ENCODE results near the gene NRN1L.

The NRN1L gene

DNA sequence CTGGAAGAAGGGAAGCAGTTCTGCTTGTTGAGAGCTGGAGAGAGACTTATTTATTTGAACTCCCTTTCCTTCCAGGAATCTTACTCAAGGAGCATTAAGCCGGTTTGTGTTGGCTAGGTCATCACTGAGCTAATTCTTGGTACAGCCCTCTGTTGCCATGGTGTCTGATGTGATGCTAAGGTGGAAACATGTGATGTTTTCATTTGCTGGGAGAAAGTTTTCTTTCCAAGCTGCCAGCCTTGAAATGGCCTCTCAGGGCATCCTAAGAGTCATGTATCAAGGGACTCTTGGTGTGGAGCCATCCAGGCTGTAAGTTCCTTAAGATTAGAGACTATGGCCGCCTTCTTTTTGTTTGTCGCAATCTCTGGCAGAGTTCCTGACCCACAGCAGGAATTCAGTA, 12.5 kb downstream of the NRN1L start:
- Histone ChIP-seq H3K27me3 (replicated peaks) (no peaks in the 10 kb centered on the region), H3K4me3 (ENCODE audit: low read depth, low read length) (no peak overlapping the region), H3K27ac (no peak overlapping the region), H3K36me3 (replicated peaks) (peaks cover 4% of the 10 kb centered on the region)
- DNase-seq, result peak; percentile 35
- in situ Hi-C loops (cut with HindIII; ENCODE audit: low pct_ligation_motif_present, low sequenced_read_pairs), result no loop called here
- no peak for TF ChIP-seq CTCF (IDR thresholded peaks at IDR 0.05; ENCODE audit: low read depth, low read length, missing control alignments)

DNA sequence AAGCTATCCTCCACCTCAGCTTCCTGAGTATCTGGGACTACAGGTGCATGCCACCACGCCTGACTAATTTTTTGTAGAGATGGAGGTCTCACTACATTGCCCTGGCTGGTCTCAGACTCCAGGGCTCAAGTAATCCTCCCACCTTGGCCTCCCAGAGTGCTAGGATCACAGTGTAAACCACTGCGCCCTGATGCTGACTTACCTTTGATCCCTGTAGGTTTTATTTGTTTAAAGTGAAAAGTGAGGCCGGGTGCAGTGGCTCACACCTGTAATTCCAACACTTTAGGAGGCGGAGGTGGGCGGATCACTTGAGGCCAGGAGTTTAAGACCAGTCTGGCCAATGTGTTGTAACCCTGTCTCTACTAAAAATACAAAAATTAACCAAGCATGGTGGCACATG, 17.0 kb downstream of the NRN1L start:
- H3K27me3 ChIP-seq (replicated peaks), result no peaks in the 10 kb centered on the region
- H3K27ac ChIP-seq, result no peak overlapping the region
- no peak for DNase-seq
- in situ Hi-C loops (cut with HindIII; ENCODE audit: low pct_ligation_motif_present, low sequenced_read_pairs), result loop anchor here (25.0 kb wide), 2 partner anchors 89 to 189 kb away; partner anchors contain the start of genes GFOD2, RANBP10 and TSNAXIP1
- no peak for TF ChIP-seq CTCF (IDR thresholded peaks at IDR 0.05; ENCODE audit: low read depth, low read length, missing control alignments)
- H3K4me3 ChIP-seq (ENCODE audit: low read depth, low read length), result no peak overlapping the region
- H3K36me3 ChIP-seq (replicated peaks), result peaks cover 9% of the 10 kb centered on the region

- Histone ChIP-seq H3K36me3 (replicated peaks) (peaks cover 9% of the 10 kb centered on the region), H3K4me3 (ENCODE audit: low read depth, low read length) (no peak overlapping the region), H3K27ac (no peak overlapping the region), H3K27me3 (replicated peaks) (no peaks in the 10 kb centered on the region)
- TF ChIP-seq CTCF (IDR thresholded peaks at IDR 0.05; ENCODE audit: low read depth, low read length, missing control alignments), result no peak
- in situ Hi-C loops (cut with HindIII; ENCODE audit: low pct_ligation_motif_present, low sequenced_read_pairs), result loop anchor here (25.0 kb wide), 2 partner anchors 91 to 191 kb away; partner anchors contain the start of genes GFOD2, RANBP10 and TSNAXIP1
- no peak for DNase-seq
Observed at GRCh38 chr16:67902831-67903230, 18.1 kb downstream of the NRN1L start.

- in situ Hi-C loops (cut with HindIII; ENCODE audit: low pct_ligation_motif_present, low sequenced_read_pairs), result loop anchor here (25.0 kb wide), 2 partner anchors 95 to 195 kb away; partner anchors contain the start of genes GFOD2, RANBP10 and TSNAXIP1
- no peak for TF ChIP-seq CTCF (IDR thresholded peaks at IDR 0.05; ENCODE audit: low read depth, low read length, missing control alignments)
- no peak for DNase-seq
- Histone ChIP-seq H3K27me3 (replicated peaks) (no peaks in the 10 kb centered on the region), H3K36me3 (replicated peaks) (peaks cover 21% of the 10 kb centered on the region), H3K4me3 (ENCODE audit: low read depth, low read length) (no peak overlapping the region), H3K27ac (no peak overlapping the region)
Observed at GRCh38 chr16:67907397-67908180, 22.9 kb downstream of the NRN1L start.

- TF ChIP-seq CTCF (IDR thresholded peaks at IDR 0.05; ENCODE audit: low read depth, low read length, missing control alignments), result no peak
- in situ Hi-C loops (cut with HindIII; ENCODE audit: low pct_ligation_motif_present, low sequenced_read_pairs), result loop anchor here (25.0 kb wide), 2 partner anchors 97 to 197 kb away; partner anchors contain the start of genes GFOD2, RANBP10 and TSNAXIP1
- Histone ChIP-seq H3K4me3 (ENCODE audit: low read depth, low read length) (no peak overlapping the region), H3K27me3 (replicated peaks) (no peaks in the 10 kb centered on the region), H3K27ac (no peak overlapping the region), H3K36me3 (replicated peaks) (peaks cover 15% of the 10 kb centered on the region)
- DNase-seq, result no peak
Observed at GRCh38 chr16:67909056-67909742, 24.5 kb downstream of the NRN1L start.
